ENCODE data around the gene UROD.

- TF ChIP-seq, protein P1, sequence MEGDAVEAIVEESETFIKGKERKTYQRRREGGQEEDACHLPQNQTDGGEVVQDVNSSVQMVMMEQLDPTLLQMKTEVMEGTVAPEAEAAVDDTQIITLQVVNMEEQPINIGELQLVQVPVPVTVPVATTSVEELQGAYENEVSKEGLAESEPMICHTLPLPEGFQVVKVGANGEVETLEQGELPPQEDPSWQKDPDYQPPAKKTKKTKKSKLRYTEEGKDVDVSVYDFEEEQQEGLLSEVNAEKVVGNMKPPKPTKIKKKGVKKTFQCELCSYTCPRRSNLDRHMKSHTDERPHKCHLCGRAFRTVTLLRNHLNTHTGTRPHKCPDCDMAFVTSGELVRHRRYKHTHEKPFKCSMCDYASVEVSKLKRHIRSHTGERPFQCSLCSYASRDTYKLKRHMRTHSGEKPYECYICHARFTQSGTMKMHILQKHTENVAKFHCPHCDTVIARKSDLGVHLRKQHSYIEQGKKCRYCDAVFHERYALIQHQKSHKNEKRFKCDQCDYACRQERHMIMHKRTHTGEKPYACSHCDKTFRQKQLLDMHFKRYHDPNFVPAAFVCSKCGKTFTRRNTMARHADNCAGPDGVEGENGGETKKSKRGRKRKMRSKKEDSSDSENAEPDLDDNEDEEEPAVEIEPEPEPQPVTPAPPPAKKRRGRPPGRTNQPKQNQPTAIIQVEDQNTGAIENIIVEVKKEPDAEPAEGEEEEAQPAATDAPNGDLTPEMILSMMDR (IDR thresholded peaks at IDR 0.05): no peak
- no peak for TF ChIP-seq POLR2A (IDR thresholded peaks at IDR 0.05)
Measured at GRCh38 chr1:45003741-45004140, 8.3 kb upstream of the UROD start.
